Measurements from ENCODE around the gene MAP7D1. TPM values are rescaled to one million over a fixed set of nuclear protein-coding genes. Genes with fewer than 3 reads are reported as not detected.

Gene MAP7D1
- total RNA-seq, 3 donors from 2014 or later (not counting 1 experiment from before 2014, with no cell fraction given) = 213 to 232 (median 230) TPM

- H3K27me3 Mint-ChIP-seq (ENCODE audit: low read depth in 2 of 2) = no peaks in the 10 kb centered on the region
- DNase-seq (peak; percentile 27 to 77), ATAC-seq (peak; percentile 52 to 73 (median 61))
- peak overlapping the region; percentile 82 for H3K4me3 Mint-ChIP-seq
- Histone ChIP-seq H3K36me3 (ENCODE audit: control insufficient read depth, insufficient read depth, low read length) (peaks cover 2% of the 10 kb centered on the region), H3K27ac (ENCODE audit: low read length) (peak overlapping the region; percentile 84), H3K9me3 (ENCODE audit: control insufficient read depth, insufficient read depth, low read length) (no peaks in the 10 kb centered on the region), H3K4me3 (ENCODE audit: low read length) (no peak overlapping the region), H3K4me1 (ENCODE audit: control insufficient read depth, insufficient read depth, low read length) (peaks cover 68% of the 10 kb centered on the region), H3K27me3 (ENCODE audit: control insufficient read depth, insufficient read depth, low read length) (no peaks in the 10 kb centered on the region)
- peak overlapping the region; percentile 88 to 99 for H3K27ac Mint-ChIP-seq
- no peaks in the 10 kb centered on the region for H3K36me3 Mint-ChIP-seq
- intact Hi-C loops (cut with micrococcal nuclease) = no loop called here
- no peaks in the 10 kb centered on the region for H3K9me3 Mint-ChIP-seq
- WGBS (ENCODE audit: insufficient coverage) = 10% methylated on average over 14 of the region's 14 CpGs
- TF ChIP-seq, protein P1, sequence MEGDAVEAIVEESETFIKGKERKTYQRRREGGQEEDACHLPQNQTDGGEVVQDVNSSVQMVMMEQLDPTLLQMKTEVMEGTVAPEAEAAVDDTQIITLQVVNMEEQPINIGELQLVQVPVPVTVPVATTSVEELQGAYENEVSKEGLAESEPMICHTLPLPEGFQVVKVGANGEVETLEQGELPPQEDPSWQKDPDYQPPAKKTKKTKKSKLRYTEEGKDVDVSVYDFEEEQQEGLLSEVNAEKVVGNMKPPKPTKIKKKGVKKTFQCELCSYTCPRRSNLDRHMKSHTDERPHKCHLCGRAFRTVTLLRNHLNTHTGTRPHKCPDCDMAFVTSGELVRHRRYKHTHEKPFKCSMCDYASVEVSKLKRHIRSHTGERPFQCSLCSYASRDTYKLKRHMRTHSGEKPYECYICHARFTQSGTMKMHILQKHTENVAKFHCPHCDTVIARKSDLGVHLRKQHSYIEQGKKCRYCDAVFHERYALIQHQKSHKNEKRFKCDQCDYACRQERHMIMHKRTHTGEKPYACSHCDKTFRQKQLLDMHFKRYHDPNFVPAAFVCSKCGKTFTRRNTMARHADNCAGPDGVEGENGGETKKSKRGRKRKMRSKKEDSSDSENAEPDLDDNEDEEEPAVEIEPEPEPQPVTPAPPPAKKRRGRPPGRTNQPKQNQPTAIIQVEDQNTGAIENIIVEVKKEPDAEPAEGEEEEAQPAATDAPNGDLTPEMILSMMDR (IDR thresholded peaks at IDR 0.05) = no peak
- H3K4me1 Mint-ChIP-seq = peaks cover 69 to 81% of the 10 kb centered on the region in 2 donors
Measured at GRCh38 chr1:36161641-36162531, 5.9 kb downstream of the MAP7D1 start.

- 73% methylated on average over 1 of the region's 1 CpG for WGBS (ENCODE audit: insufficient coverage)
- H3K27me3 Mint-ChIP-seq (ENCODE audit: low read depth in 2 of 2) = no peaks in the 10 kb centered on the region
- peaks cover 10% of the 10 kb centered on the region for H3K36me3 ChIP-seq (ENCODE audit: control insufficient read depth, insufficient read depth, low read length)
- H3K27ac ChIP-seq (ENCODE audit: low read length) = peak overlapping the region; percentile 84
- DNase-seq (no peak), ATAC-seq (no peak)
- H3K9me3 ChIP-seq (ENCODE audit: control insufficient read depth, insufficient read depth, low read length) = no peaks in the 10 kb centered on the region
- peaks cover 68% of the 10 kb centered on the region for H3K4me1 ChIP-seq (ENCODE audit: control insufficient read depth, insufficient read depth, low read length)
- TF ChIP-seq, protein P1 (IDR thresholded peaks at IDR 0.05) = no peak
- H3K4me3 Mint-ChIP-seq = peak overlapping the region; percentile 82
- peaks cover 67 to 77% of the 10 kb centered on the region in 2 donors for H3K4me1 Mint-ChIP-seq
- no peaks in the 10 kb centered on the region for H3K9me3 Mint-ChIP-seq
- intact Hi-C loops (cut with micrococcal nuclease) = no loop called here
- H3K4me3 ChIP-seq (ENCODE audit: low read length) = no peak overlapping the region
- H3K27ac Mint-ChIP-seq = peak overlapping the region; percentile 88 to 99
- no peaks in the 10 kb centered on the region for H3K27me3 ChIP-seq (ENCODE audit: control insufficient read depth, insufficient read depth, low read length)
- no peaks in the 10 kb centered on the region for H3K36me3 Mint-ChIP-seq
Measured at GRCh38 chr1:36162680-36163239, 6.8 kb downstream of the MAP7D1 start.

DNA sequence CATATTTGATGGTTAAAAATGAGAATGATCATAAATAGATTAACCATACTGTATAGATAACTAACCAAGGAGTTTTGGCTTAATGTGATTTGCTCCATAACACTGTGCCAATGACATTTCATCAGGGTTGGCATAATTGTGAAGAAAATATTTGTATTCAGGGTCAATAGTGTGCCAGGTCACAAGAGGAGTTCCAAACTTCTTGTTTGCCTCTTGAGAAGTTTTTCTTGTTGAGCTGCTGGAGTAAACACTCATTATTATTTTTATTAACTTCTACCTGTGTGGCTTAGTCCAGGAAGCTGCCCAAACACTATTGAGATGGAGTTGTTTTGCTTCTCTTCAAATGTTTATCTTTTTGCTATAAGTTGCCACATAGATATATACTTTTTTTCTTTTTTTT is 7.5 kb downstream of the MAP7D1 start:
- H3K4me1 ChIP-seq (ENCODE audit: control insufficient read depth, insufficient read depth, low read length) = peaks cover 62% of the 10 kb centered on the region
- Mint-ChIP-seq H3K4me1 (peaks cover 64 to 74% of the 10 kb centered on the region in 2 donors), H3K9me3 (no peaks in the 10 kb centered on the region), H3K27ac (peak overlapping the region; percentile 88 to 99), H3K27me3 (ENCODE audit: low read depth in 2 of 2) (no peaks in the 10 kb centered on the region), H3K36me3 (no peaks in the 10 kb centered on the region), H3K4me3 (no peak overlapping the region)
- no peaks in the 10 kb centered on the region for H3K9me3 ChIP-seq (ENCODE audit: control insufficient read depth, insufficient read depth, low read length)
- H3K4me3 ChIP-seq (ENCODE audit: low read length) = no peak overlapping the region
- TF ChIP-seq, protein P1 (IDR thresholded peaks at IDR 0.05) = no peak
- intact Hi-C loops (cut with micrococcal nuclease) = no loop called here
- H3K27me3 ChIP-seq (ENCODE audit: control insufficient read depth, insufficient read depth, low read length) = no peaks in the 10 kb centered on the region
- ATAC-seq (no peak), DNase-seq (no peak)
- peaks cover 10% of the 10 kb centered on the region for H3K36me3 ChIP-seq (ENCODE audit: control insufficient read depth, insufficient read depth, low read length)
- H3K27ac ChIP-seq (ENCODE audit: low read length) = no peak overlapping the region
